ENCODE data around the gene AFF2. TPM values are rescaled to one million over a fixed set of nuclear protein-coding genes. Genes with fewer than 3 reads are reported as not detected.

The AFF2 gene
- total RNA-seq, 1 donor from 2014 or later: 5.2 TPM

- intact Hi-C loops (cut with micrococcal nuclease): no loop called here
Observed at GRCh38 chrX:148580016-148580415, 79.6 kb downstream of the AFF2 start.

GRCh38 chrX:148582353-148582752 lies 81.9 kb downstream of the AFF2 start:
- intact Hi-C loops (cut with micrococcal nuclease): no loop called here

GRCh38 chrX:148588649-148589310 lies 88.4 kb downstream of the AFF2 start:
- intact Hi-C loops (cut with micrococcal nuclease): no loop called here

GRCh38 chrX:148592595-148592994 lies 92.2 kb downstream of the AFF2 start:
- intact Hi-C loops (cut with micrococcal nuclease): no loop called here

GRCh38 chrX:148593146-148593545 lies 92.7 kb downstream of the AFF2 start:
- intact Hi-C loops (cut with micrococcal nuclease): no loop called here

- intact Hi-C loops (cut with micrococcal nuclease): no loop called here
Observed at GRCh38 chrX:148593987-148594386, 93.6 kb downstream of the AFF2 start.

- intact Hi-C loops (cut with micrococcal nuclease): no loop called here
Observed at GRCh38 chrX:148599404-148599803, 99.0 kb downstream of the AFF2 start.

GRCh38 chrX:148600131-148600530 lies 99.7 kb downstream of the AFF2 start:
- intact Hi-C loops (cut with micrococcal nuclease): no loop called here

GRCh38 chrX:148600581-148600980 lies 100.2 kb downstream of the AFF2 start:
- intact Hi-C loops (cut with micrococcal nuclease): no loop called here

- intact Hi-C loops (cut with micrococcal nuclease): no loop called here
Observed at GRCh38 chrX:148601034-148601433, 100.6 kb downstream of the AFF2 start.

- intact Hi-C loops (cut with micrococcal nuclease): no loop called here
Observed at GRCh38 chrX:148609515-148610327, 109.3 kb downstream of the AFF2 start.

- intact Hi-C loops (cut with micrococcal nuclease): no loop called here
Observed at GRCh38 chrX:148610328-148610698, 109.9 kb downstream of the AFF2 start.

- intact Hi-C loops (cut with micrococcal nuclease): no loop called here
Observed at GRCh38 chrX:148611993-148612392, 111.6 kb downstream of the AFF2 start.

GRCh38 chrX:148612431-148612830 lies 112.0 kb downstream of the AFF2 start:
- intact Hi-C loops (cut with micrococcal nuclease): no loop called here

GRCh38 chrX:148613636-148614035 lies 113.2 kb downstream of the AFF2 start:
- intact Hi-C loops (cut with micrococcal nuclease): no loop called here

GRCh38 chrX:148615491-148615890 lies 115.1 kb downstream of the AFF2 start:
- intact Hi-C loops (cut with micrococcal nuclease): no loop called here

GRCh38 chrX:148618470-148619445 lies 118.3 kb downstream of the AFF2 start:
- intact Hi-C loops (cut with micrococcal nuclease): no loop called here

- intact Hi-C loops (cut with micrococcal nuclease): no loop called here
Observed at GRCh38 chrX:148620023-148620422, 119.6 kb downstream of the AFF2 start.

- intact Hi-C loops (cut with micrococcal nuclease): no loop called here
Observed at GRCh38 chrX:148624951-148625474, 124.6 kb downstream of the AFF2 start.

GRCh38 chrX:148628621-148629020 lies 128.2 kb downstream of the AFF2 start:
- intact Hi-C loops (cut with micrococcal nuclease): no loop called here

GRCh38 chrX:148629434-148629833 lies 129.0 kb downstream of the AFF2 start:
- intact Hi-C loops (cut with micrococcal nuclease): no loop called here
